SK-N-DZ (cell line): ENCODE results near the gene CARNS1. TPM values are rescaled to one million over a fixed set of nuclear protein-coding genes. Genes with fewer than 3 reads are reported as not detected.
A peak's percentile ranks its signal among the peaks of the same experiment; 100 is the strongest.

Experiments used
- DNase-seq: peaks from one replicate; pipeline ENCODE4 v3.0.0-alpha.2; 2015; ENCODE audit warnings: low spot score
- polyA plus RNA-seq, 2 experiments: library from polyadenylated mRNA; depleted of rRNA; stranded (reverse); fragments of >200 nt; gene quantifications; 2 replicates each; pipeline ENCODE4 v1.2.3, GENCODE V29; 2014

The CARNS1 gene
- not detected in 2 replicates for polyA plus RNA-seq (2014; cell fraction: cytosol; rRNA removed)
- polyA plus RNA-seq (2014; cell fraction: nucleus; rRNA removed): not detected in 2 replicates

GRCh38 chr11:67415501-67416304 lies at the start of gene CARNS1:
Gene CARNS1 (plus strand): TSS chr11:67415678. CDS start chr11:67416200, 522 bp downstream.
- no peak for DNase-seq

- DNase-seq: no peak
Observed at GRCh38 chr11:67365736-67366444, 49.6 kb upstream of the CARNS1 start.

GRCh38 chr11:67366546-67366945 lies 48.9 kb upstream of the CARNS1 start:
- no peak for DNase-seq

- DNase-seq: no peak
Observed at GRCh38 chr11:67366961-67367760, 48.3 kb upstream of the CARNS1 start.

- DNase-seq: no peak
Observed at GRCh38 chr11:67367761-67368227, 47.7 kb upstream of the CARNS1 start.

- no peak for DNase-seq
Observed at GRCh38 chr11:67368621-67369020, 46.9 kb upstream of the CARNS1 start.

GRCh38 chr11:67369275-67369674 lies 46.2 kb upstream of the CARNS1 start:
- no peak for DNase-seq

GRCh38 chr11:67369801-67370284 lies 45.6 kb upstream of the CARNS1 start:
- no peak for DNase-seq

GRCh38 chr11:67370351-67371076 lies 45.0 kb upstream of the CARNS1 start:
- DNase-seq: no peak

GRCh38 chr11:67371189-67371910 lies 44.1 kb upstream of the CARNS1 start:
- DNase-seq: peak; percentile 49

- DNase-seq: no peak
Observed at GRCh38 chr11:67371911-67372320, 43.6 kb upstream of the CARNS1 start.

GRCh38 chr11:67372321-67372992 lies 43.0 kb upstream of the CARNS1 start:
- no peak for DNase-seq

GRCh38 chr11:67372993-67373647 lies 42.4 kb upstream of the CARNS1 start, which contains the start of gene CLCF1:
Gene CLCF1 (minus strand): TSS chr11:67373598. CDS start chr11:67373539, 59 bp downstream.
- no peak for DNase-seq

GRCh38 chr11:67373648-67374570 lies 41.6 kb upstream of the CARNS1 start:
- peak; percentile 52 for DNase-seq

GRCh38 chr11:67374571-67375281 lies 40.8 kb upstream of the CARNS1 start:
- no peak for DNase-seq

GRCh38 chr11:67375320-67376055 lies 40.0 kb upstream of the CARNS1 start:
- no peak for DNase-seq
